Right ventricle myocardium inferior (tissue), 1 donor: Measurements from ENCODE around the gene SLC4A2. TPM values are rescaled to one million over a fixed set of nuclear protein-coding genes. Genes with fewer than 3 reads are reported as not detected.

Experiments used
- ATAC-seq: fragments of 200-7000 bp; cut with Tn5 transposase; one replicate; pipeline ENCODE4 v1.9.1; 2020; ENCODE audit warnings: mild to moderate bottlenecking, moderate library complexity
- DNase-seq: peaks from one replicate; pipeline ENCODE4 v3.0.0; 2021; ENCODE audit errors: missing footprints
- intact Hi-C: fragments of 100-400 bp; cut with DNase I; formaldehyde crosslinking; loops from one replicate; pipeline ENCODE4 v1.11.0; 2022
- total RNA-seq: library from RNA; stranded (reverse); fragmentation: NEBNext Ultra II Directional; extraction: Animal tissue kit (Norgen Biotek cat#: 25700); gene quantifications from one replicate; pipeline ENCODE4 v1.2.1, GENCODE V29; 2021
- donor health status: DM: no; HTN: yes; CAD: no; lungs with severe emphysema.

SLC4A2 gene
- total RNA-seq, 1 donor from 2014 or later, result 61.2 TPM

DNA sequence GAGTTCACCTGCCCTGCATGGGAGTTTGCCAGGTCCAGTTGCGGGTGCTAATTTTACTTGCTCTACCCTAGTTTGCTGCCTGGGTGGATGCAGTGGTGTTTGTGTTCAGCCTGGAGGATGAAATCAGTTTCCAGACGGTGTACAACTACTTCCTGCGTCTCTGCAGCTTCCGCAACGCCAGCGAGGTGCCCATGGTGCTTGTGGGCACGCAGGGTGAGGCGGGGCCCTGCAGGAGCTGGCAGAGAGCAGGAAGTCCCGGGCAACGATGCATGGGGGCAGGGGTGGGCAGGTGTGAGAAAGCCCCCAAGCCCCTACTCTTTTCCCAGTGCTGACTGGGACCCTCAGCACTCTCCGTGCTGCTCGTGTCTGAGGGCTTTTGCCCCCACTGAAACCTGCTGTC is 58.2 kb downstream of the SLC4A2 start:
- intact Hi-C loops, result no loop called here
- DNase-seq (peak; percentile 44), ATAC-seq (no peak)

DNA sequence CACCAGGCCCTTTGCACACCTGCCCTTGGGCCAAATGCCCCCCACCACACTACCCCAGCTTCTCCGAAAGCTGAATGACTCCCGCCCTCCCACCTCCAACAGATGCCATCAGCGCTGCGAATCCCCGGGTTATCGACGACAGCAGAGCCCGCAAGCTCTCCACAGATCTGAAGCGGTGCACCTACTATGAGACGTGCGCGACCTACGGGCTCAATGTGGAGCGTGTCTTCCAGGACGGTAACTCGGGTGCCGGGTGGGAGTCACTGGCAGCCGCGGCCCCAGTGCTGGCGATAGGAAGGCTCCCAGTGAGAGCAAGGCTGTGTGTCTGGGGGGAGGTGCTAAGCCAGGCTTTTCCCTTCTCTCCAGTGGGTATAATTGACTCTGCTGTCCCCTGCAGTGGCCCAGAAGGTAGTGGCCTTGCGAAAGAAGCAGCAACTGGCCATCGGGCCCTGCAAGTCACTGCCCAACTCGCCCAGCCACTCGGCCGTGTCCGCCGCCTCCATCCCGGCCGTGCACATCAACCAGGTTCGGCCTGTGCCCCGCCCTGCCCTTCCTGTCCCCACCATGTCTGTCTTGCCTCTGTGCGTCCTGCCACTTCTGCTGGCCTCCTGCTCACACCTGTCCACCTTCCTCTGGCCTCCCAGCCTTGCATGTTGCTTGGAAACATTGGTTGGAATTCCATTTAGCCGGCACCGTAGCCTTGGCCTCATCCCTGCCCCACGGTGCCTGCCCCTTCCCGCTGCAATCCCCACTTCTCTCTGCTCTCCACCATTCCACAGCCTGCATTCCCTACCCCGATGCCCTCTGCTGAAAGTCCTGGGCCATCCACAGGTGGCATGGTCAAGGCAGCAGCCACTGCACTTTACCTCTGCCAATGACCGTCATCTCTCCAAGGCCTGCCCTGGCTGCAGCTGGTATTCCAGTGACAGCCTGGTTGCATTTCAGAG is 59.0 kb downstream of the SLC4A2 start:
- intact Hi-C loops, result no loop called here
- ATAC-seq, result no peak
- DNase-seq, result no peak

DNA sequence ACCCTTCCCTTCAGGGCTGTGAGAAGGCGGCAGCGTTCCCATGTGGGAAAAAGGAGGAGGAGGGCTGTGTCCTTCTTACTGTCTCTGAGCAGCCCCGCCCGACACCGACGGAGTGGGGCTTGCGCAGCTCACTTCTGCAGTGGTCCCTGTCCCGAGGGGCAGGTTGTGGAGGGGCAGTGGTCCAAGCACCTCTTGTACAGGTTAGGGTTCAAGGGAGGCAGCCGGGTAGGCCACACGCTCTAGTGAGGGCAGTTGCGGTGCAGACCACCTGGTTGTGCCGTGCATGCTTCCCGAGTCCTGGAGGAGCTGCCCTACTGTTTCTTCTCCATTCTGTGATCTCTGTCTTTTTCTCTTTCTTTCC is 59.6 kb downstream of the SLC4A2 start:
- DNase-seq (no peak), ATAC-seq (no peak)
- intact Hi-C loops, result no loop called here

DNA sequence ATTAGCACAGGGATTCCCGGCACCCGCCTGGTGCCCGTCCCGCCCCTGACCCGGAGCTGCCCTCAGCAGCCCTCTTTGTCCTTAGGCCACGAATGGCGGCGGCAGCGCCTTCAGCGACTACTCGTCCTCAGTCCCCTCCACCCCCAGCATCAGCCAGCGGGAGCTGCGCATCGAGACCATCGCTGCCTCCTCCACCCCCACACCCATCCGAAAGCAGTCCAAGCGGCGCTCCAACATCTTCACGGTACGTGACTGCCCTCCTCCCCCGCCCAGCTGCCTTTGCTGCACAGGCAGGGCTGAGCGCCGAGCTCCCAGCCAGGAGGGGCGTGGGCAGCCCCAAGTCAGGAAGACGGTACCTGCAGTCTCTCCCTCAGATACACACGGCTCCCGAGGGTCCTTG is 60.5 kb downstream of the SLC4A2 start:
- no peak for ATAC-seq
- intact Hi-C loops, result no loop called here
- DNase-seq, result no peak

DNA sequence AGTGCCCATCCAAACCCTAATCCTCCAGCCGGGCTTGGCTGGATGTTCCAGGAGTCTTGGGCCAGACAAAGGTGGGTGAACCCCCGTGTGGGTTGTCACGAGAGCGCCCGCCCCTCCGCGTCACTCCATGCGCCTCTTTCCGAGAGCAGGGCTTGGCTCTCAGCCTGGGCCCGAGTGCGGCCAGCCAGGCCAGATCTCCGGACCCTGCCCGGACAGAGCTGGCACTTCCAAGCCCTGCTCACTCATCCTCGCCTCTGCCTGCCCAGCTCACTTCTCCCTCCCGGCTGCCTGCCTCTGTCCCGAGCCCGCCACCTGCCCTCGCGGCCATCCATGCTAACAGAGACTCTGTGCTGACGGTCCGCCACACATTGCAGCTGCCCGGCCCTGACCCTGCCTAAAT is 61.5 kb downstream of the SLC4A2 start:
- intact Hi-C loops, result no loop called here
- ATAC-seq (no peak), DNase-seq (no peak)

DNA sequence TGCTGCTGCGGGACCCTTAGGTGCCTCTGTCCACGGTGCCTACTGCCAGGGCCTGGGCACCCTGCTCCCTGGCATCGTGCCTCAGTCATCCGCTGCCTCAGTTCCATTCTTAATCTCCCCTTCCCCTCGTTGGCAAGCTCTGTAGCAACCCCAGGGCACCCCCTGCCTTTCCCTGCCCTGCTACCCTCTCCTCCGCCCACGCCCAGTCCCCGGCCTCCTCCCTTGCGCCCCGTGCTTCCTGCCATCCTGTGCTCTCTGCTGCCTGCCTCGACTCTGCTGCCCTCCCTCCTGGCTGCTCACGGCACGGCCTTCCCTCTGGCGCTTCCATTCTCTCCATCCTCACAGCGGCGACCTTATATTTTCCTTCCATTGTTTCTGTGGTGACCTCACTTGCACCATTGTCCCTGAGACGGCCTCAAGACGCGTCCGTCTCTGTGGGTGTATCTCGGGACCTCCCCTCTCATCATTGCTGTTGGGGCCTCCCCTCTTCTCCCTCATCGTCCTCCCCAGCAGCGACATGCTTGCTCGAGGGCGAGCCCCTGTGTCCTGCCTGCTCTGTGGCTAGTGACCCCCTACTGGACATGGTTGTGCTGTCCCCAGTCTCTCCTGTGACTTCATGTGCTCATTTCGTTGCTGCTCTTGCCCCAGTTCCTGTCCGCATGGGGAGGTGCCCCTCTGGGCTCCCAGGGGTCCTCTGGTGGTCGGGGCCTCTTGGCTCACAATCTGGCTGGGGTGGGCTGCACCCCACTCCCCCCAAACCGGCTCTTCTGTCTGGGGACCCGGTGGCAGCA is 62.2 kb downstream of the SLC4A2 start:
- intact Hi-C loops, result loop anchor here (2.0 kb wide), 1 partner anchor 181 kb away; no protein-coding TSS in a partner anchor
- DNase-seq (no peak), ATAC-seq (no peak)

DNA sequence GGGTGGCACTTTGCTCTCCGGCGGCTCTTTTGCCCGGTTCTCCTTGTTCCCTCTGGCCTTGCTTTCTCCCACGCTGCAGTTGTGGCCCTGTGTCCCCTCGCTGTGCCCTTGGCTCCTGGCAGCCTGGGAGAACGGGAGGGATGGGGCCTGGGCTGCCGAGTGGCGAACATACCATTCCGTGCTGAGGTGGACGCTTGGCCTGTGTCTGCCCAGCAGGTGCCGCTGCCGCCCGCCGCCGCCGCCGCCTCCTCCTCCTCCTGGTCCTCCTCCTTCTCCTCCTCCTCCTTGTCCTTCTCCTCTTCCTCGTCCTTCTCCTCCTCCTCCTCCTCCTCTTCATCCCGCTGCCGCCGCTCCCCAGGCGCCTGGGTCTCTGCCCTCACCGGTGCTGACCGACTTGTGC is 62.9 kb downstream of the SLC4A2 start:
- no peak for DNase-seq
- ATAC-seq, result peak; percentile 28

DNA sequence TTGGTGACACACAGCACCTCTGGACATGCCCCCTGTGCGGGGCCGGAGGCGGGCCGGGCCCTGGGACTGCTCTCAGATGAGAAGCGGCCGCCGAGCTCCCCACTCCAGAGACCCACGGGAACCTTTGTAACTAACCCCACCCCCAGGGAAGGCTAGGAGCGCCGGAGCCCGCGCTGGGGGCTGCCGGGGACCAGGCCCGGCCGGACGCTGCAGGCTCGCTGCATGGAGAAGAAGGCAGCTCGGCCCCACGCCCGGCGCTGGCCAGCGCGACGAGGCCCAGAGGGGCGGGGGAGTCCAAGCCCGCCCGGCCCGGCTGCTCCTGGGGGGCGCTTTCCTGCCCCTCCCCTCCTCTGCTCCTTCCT is 63.4 kb downstream of the SLC4A2 start:
- DNase-seq (no peak), ATAC-seq (no peak)
- intact Hi-C loops, result loop anchor here (2.0 kb wide), 1 partner anchor 180 kb away; no protein-coding TSS in a partner anchor

More for the DNA sequence above, 62.9 kb downstream of the SLC4A2 start:
- intact Hi-C loops, result loop anchor here (2.0 kb wide), 1 partner anchor 181 kb away; no protein-coding TSS in a partner anchor

DNA sequence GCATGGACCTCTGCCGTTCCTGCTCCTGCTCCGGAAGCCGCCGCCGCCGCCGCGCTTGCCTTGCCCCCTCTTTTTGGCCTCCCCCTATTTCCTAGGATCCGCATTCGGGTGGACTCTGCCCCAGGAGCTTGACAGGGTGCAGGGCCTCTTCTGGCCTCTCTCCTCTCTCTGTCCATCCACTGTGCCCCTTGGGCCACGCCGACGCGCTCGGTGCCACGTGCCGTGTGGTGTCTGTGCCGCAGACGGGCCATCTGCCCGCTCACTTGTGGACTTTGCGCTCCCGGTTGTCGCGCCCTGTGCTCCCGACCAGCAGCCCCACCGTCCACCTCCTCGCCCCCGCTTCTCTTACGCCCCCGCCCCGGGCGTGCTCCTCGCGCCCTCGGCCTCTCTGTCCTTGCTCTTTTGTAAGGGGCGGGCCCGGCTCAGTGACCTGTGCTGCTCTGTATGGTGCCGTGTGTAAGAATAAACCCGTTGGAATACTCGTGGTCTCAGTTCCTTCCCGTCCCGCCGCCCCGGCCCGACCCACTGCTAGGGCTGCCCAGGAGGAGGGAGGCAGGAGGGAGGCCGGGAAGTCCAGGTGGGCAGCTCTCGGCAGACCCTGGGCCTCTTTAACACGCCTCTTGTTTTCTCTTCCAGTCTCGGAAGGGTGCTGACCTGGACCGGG is 63.9 kb downstream of the SLC4A2 start:
- DNase-seq (no peak), ATAC-seq (no peak)
- intact Hi-C loops, result loop anchor here (2.0 kb wide), 1 partner anchor 180 kb away; no protein-coding TSS in a partner anchor

DNA sequence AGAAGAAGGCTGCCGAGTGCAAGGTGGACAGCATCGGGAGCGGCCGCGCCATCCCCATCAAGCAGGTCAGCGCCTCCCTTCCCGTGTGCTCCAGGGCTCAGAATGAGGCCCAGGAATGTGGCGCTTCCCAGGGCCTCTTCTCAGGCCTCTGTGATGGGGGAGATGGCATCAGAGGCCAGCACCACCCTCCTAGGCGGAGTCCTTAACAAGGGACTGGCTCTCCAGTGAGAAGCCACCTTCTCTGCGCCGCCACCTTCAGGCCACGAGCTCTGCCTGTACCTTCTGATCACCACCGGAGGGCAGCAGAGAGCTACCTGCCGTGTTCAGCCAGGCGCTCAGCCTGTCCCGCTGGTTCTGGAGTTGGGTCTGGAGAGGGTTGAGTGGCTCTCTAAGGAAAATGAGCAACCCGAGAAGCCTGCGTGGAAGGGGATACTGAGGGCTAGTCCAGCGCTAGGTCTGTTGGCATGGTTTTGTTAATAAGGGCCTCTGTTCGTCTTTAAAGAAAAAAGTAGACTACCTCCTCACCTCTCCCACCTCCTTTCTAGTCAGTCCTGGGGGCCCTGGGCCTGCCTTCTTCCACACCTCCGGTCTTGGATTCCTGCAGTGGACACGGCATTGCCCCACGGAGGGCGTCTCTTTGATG is 64.6 kb downstream of the SLC4A2 start:
- DNase-seq, result peak; percentile 88
- peak; percentile 78 for ATAC-seq
- intact Hi-C loops, result loop anchor here (1.0 to 2.0 kb wide), 3 partner anchors 44 to 179 kb away; no protein-coding TSS in a partner anchor

DNA sequence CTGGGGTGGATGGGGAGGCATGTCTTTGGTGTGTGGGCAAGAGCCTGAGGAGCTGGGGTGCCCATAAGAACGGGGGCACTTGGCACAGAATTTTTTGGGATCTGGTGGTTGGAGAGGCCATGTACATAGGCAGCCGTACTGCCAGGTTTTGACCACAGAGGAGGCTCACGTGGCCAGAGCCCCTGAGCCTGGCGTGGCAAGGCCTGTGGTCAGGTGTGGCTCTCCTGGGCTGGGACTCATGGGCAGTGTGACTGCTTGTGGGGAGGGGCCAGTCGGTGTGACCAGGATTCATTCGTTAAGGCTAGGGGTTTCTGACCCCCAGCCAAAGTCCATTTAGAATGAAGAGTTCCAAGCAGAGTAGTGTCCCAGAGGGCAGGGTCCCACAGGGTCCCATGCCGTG is 65.1 kb downstream of the SLC4A2 start:
- ATAC-seq, result no peak
- intact Hi-C loops, result loop anchor here (1.0 to 2.0 kb wide), 2 partner anchors 44 to 116 kb away; no protein-coding TSS in a partner anchor
- no peak for DNase-seq

DNA sequence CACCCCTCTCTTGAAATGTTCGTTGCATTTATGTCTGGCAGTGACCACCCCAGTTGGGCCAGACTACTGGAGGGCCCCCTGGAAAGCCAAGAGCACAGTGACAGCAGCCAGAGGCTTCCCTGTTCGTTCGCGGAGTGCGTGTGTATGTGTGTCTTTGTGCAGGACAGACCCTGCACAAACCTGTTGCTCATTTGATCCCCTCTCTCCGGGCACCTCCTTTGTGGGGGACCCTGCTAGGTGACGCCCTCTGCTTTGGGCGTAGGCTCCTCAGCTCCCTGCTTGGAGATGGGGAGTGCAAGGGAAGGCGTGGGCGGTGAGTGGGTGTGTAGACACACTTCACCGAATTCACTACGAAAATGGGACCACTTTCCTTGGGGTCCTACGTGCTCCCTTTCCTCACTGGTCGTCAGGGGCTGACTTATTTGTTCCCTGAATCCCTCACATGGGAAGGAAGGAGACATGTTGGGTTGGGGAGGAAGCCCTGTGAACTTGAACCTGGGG is 65.6 kb downstream of the SLC4A2 start:
- intact Hi-C loops, result loop anchor here (1.0 to 2.0 kb wide), 3 partner anchors 43 to 116 kb away; no protein-coding TSS in a partner anchor
- ATAC-seq (no peak), DNase-seq (peak; percentile 32)

DNA sequence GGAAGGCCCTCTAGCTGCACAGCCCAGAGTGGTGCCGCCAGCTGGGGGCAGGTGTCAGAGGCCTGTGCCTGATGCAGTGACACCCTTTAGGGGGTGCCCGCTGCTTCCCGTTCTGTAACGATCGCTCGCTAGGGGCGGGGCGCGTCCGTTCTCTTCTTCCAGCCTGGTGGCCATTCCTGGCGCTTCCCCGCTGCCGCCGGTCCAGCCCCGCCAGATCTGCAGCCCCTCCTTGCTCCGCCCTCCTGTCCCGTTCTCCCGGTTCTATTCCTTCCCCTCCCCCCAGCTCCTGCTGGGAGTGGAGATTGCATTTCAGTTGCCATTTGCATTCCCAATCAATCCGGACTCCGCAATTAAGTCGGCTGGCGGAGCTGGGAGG is 66.1 kb downstream of the SLC4A2 start:
- ATAC-seq (peak; percentile 59), DNase-seq (peak; percentile 85)
- intact Hi-C loops, result loop anchor here (1.0 to 2.0 kb wide), 2 partner anchors 47 to 115 kb away; no protein-coding TSS in a partner anchor

DNA sequence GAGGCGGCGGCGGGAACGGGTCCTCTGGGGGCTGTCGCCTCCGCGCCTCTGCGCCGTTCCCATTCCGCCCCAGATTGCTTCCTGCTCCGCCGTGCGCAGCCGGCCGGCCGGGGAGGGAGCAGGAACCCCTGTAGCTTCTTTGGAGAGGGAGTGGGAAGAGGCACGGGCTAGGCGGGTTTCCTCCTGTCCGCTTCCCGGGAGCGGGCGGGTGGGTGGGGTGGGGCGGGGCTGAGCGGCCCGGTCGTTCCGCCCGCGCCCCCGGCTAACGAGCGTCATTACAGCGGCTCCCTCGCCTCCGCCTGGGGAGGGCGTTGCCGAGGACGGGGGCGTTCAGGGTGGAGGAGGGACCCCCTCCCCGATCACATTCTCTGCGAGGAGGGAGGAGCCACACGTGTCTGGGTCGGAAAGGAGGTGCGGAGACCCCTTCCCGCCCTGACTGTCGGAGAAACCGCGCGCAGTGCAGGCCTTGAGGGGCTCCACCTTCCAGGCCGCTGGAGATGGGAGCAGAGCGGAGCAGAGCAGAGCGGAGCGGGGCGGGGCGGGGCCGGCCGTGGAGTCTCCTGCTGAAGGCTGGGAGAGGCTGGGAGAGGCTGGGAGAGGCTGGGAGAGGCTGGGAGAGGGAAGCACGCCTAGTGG is 66.6 kb downstream of the SLC4A2 start:
- peak; percentile 52 for DNase-seq
- intact Hi-C loops, result loop anchor here (1.0 to 2.0 kb wide), 2 partner anchors 46 to 115 kb away; no protein-coding TSS in a partner anchor
- ATAC-seq, result peak; percentile 6
